ENCODE data around the gene DLGAP1.

DNA sequence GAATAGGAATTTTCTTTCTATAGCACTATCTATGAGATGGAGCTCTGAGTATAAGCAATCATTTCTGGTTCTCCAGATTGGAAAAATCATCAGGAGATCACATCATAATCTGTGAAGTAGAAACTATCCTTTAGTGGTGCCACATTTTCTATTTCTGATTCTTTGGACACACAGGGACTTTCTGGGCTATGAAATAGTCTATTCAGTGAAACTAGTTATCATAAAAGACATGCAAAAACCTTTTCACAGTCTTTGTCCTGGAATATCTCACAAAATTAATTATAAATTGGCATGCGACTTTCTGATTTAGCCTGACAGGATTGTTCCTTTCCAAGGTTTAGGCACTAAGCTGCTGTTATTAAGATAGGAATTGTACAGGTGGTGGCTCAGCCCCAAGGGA lies 428.6 kb downstream of the DLGAP1 start:
- TF ChIP-seq, protein P1, sequence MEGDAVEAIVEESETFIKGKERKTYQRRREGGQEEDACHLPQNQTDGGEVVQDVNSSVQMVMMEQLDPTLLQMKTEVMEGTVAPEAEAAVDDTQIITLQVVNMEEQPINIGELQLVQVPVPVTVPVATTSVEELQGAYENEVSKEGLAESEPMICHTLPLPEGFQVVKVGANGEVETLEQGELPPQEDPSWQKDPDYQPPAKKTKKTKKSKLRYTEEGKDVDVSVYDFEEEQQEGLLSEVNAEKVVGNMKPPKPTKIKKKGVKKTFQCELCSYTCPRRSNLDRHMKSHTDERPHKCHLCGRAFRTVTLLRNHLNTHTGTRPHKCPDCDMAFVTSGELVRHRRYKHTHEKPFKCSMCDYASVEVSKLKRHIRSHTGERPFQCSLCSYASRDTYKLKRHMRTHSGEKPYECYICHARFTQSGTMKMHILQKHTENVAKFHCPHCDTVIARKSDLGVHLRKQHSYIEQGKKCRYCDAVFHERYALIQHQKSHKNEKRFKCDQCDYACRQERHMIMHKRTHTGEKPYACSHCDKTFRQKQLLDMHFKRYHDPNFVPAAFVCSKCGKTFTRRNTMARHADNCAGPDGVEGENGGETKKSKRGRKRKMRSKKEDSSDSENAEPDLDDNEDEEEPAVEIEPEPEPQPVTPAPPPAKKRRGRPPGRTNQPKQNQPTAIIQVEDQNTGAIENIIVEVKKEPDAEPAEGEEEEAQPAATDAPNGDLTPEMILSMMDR (IDR thresholded peaks at IDR 0.05 in 4 of 5, conservative IDR thresholded peaks at IDR 0.05 in 1 of 5): no peak
- no peak for TF ChIP-seq POLR2A (IDR thresholded peaks at IDR 0.05)
